Esophagus squamous epithelium (tissue), 5 donors: Measurements from ENCODE around the gene RNLS. TPM values are rescaled to one million over a fixed set of nuclear protein-coding genes. Genes with fewer than 3 reads are reported as not detected.

Experiments
- DNase-seq: peaks from one replicate; lab custom pipeline; 2025; lab: John Stamatoyannopoulos, UW
- H3K27ac ChIP-seq, 4 donors: fragments of 200-600 bp; sonication (generic); one replicate each; pipeline ENCODE4 v1.5.1; 2016 to 2019; ENCODE audit warnings: mild to moderate bottlenecking in 1 of 4
- H3K27me3 ChIP-seq, 4 donors: fragments of 200-600 bp; sonication (generic); 1 replicate in 3 of 4; 2 replicates in 1 of 4; pipeline versions ENCODE4 v1.5.1 to v1.6.0; 2017 to 2021; ENCODE audit warnings: antibody characterized with exemption in 1 of 4
- H3K36me3 ChIP-seq, 3 donors: fragments of 200-600 bp; sonication (generic); one replicate each; pipeline ENCODE4 v1.5.1; 2016 to 2019
- H3K4me1 ChIP-seq, 3 donors: fragments of 200-600 bp; sonication (generic); one replicate each; pipeline ENCODE4 v1.5.1; 2017 to 2019
- H3K4me3 ChIP-seq, 4 donors: fragments of 200-600 bp; sonication (generic); 1 replicate in 3 of 4; 2 replicates in 1 of 4; pipeline ENCODE4 v1.5.1; 2016 to 2019; ENCODE audit warnings: mild to moderate bottlenecking in 2 of 4, moderate library complexity in 1 of 4
- H3K9me3 ChIP-seq, 3 donors: fragments of 200-600 bp; sonication (generic); one replicate each; pipeline ENCODE4 v1.5.1; 2016 to 2019
- POLR2A ChIP-seq, 4 donors: fragments of 450-650 bp; IDR thresholded peaks; one replicate each; pipeline ENCODE4 v1.6.1; 2017; ENCODE audit warnings: antibody characterized with exemption in 4 of 4, mild to moderate bottlenecking in 4 of 4, moderate library complexity in 3 of 4
- WGBS, 2 donors: methylation state at CpG; one replicate each; pipeline ENCODE4 v1.1.5; 2018; 5-methylcytosine and 5-hydroxymethylcytosine counted together
- intact Hi-C: fragments of 100-400 bp; cut with DNase I; formaldehyde crosslinking; loops from one replicate; pipeline ENCODE4 v1.15.0; 2022
- total RNA-seq, 4 donors: library from RNA; depleted of rRNA; stranded (reverse); fragments of >200 nt; gene quantifications; one replicate each; pipeline ENCODE4 v1.1.0, GENCODE V29; 2016
- TF ChIP-seq, protein P1 (sequence below), 6 experiments: fragments of 450-650 bp in 4 of 6; fragments of 200-600 bp in 2 of 6; sonication (generic) in 2 of 6; IDR thresholded peaks; one replicate each; pipeline ENCODE4 v1.5.1; 2016 to 2019; ENCODE audit warnings: antibody characterized with exemption in 6 of 6, mild to moderate bottlenecking in 4 of 6, moderate library complexity in 4 of 6
- donor health status: DM: yes; HTN: yes; CAD: no.

Gene RNLS
- total RNA-seq, 4 donors from 2014 or later, result 7.9 to 13.5 (median 10.5) TPM

GRCh38 chr10:88512599-88512998 lies 70.5 kb downstream of the RNLS start:
- Histone ChIP-seq H3K9me3 (no peaks in the 10 kb centered on the region), H3K36me3 (no peaks in the 10 kb centered on the region), H3K27ac (no peak overlapping the region), H3K27me3 (no peaks in the 10 kb centered on the region), H3K4me1 (no peaks in the 10 kb centered on the region), H3K4me3 (no peak overlapping the region)
- intact Hi-C loops, result no loop called here
- DNase-seq, result no peak
- TF ChIP-seq, protein P1, sequence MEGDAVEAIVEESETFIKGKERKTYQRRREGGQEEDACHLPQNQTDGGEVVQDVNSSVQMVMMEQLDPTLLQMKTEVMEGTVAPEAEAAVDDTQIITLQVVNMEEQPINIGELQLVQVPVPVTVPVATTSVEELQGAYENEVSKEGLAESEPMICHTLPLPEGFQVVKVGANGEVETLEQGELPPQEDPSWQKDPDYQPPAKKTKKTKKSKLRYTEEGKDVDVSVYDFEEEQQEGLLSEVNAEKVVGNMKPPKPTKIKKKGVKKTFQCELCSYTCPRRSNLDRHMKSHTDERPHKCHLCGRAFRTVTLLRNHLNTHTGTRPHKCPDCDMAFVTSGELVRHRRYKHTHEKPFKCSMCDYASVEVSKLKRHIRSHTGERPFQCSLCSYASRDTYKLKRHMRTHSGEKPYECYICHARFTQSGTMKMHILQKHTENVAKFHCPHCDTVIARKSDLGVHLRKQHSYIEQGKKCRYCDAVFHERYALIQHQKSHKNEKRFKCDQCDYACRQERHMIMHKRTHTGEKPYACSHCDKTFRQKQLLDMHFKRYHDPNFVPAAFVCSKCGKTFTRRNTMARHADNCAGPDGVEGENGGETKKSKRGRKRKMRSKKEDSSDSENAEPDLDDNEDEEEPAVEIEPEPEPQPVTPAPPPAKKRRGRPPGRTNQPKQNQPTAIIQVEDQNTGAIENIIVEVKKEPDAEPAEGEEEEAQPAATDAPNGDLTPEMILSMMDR (IDR thresholded peaks at IDR 0.05), result no peak
- no peak for TF ChIP-seq POLR2A (IDR thresholded peaks at IDR 0.05)
- 69 to 72% methylated on average over 2 of the region's 2 CpGs for WGBS, 2 donors

DNA sequence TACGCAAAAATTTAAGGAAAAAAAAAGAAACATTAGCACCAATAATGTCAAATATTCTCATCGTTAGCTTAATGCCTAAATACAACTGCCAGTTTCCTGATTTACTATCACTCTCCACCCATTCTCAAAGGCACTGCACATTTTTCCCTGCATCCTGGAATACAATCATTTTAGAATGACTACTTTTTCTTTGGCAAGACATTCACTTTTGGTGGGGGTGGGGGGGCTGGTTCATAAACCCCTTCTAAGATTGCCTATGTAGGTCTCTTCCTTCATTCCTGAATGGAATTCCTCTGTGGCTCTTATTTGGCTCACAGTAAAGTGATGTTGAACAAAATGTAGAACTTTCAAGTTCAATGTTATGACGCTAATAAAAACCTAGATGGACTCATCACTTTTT lies 74.3 kb downstream of the RNLS start:
- 28 to 61% methylated on average over 3 of the region's 3 CpGs for WGBS, 2 donors

DNA sequence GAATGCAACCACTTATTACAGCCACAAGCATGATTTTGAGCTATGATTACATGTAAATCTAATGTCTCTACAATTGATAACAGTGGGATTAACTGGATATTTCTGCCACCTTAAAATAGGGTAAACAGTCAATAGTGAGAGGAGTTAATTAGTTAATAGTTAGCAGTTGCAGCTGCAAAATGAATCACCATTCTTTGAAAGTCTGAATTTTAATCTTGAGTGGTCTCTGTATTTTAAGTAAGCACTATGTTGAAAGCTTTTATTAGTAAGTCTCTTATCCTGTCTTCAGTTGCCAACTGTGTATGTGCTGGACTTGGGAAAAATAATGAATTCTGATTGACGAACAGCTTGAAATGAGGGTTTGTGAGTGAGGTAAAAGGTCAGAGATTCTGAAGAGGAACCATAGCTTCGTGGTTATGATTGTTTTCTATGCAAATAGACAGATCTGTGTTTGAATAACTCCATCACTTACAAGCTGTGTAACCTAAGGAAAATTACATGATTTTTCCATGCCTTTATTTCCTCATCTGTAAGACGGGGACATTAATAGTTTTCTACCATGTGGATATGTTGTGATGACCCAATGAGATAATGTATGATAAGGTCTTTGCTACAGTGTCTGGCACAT lies 75.2 kb downstream of the RNLS start:
- intact Hi-C loops, result no loop called here
- Histone ChIP-seq H3K27ac (no peak overlapping the region), H3K4me1 (no peaks in the 10 kb centered on the region), H3K9me3 (no peaks in the 10 kb centered on the region), H3K4me3 (no peak overlapping the region), H3K36me3 (no peaks in the 10 kb centered on the region), H3K27me3 (no peaks in the 10 kb centered on the region)
- no peak for DNase-seq
- TF ChIP-seq POLR2A (IDR thresholded peaks at IDR 0.05), result no peak
- TF ChIP-seq, protein P1 (IDR thresholded peaks at IDR 0.05), result no peak
- 76 to 77% methylated on average over 3 of the region's 3 CpGs for WGBS, 2 donors

More for the DNA sequence above, 74.3 kb downstream of the RNLS start:
- Histone ChIP-seq H3K4me1 (no peaks in the 10 kb centered on the region), H3K27me3 (no peaks in the 10 kb centered on the region), H3K27ac (no peak overlapping the region), H3K9me3 (no peaks in the 10 kb centered on the region), H3K36me3 (no peaks in the 10 kb centered on the region), H3K4me3 (no peak overlapping the region)
- intact Hi-C loops, result no loop called here
- no peak for DNase-seq
- TF ChIP-seq, protein P1 (IDR thresholded peaks at IDR 0.05), result no peak
- no peak for TF ChIP-seq POLR2A (IDR thresholded peaks at IDR 0.05)

GRCh38 chr10:88507404-88507803 lies 75.7 kb downstream of the RNLS start:
- Histone ChIP-seq H3K36me3 (no peaks in the 10 kb centered on the region), H3K4me1 (no peaks in the 10 kb centered on the region), H3K27me3 (no peaks in the 10 kb centered on the region), H3K9me3 (no peaks in the 10 kb centered on the region), H3K27ac (no peak overlapping the region), H3K4me3 (no peak overlapping the region)
- intact Hi-C loops, result no loop called here
- no peak for DNase-seq
- TF ChIP-seq, protein P1 (IDR thresholded peaks at IDR 0.05), result no peak
- TF ChIP-seq POLR2A (IDR thresholded peaks at IDR 0.05), result no peak
- 57 to 63% methylated on average over 1 of the region's 1 CpG for WGBS, 2 donors

GRCh38 chr10:88505680-88506215 lies 77.4 kb downstream of the RNLS start:
- H3K9me3 ChIP-seq, result no peaks in the 10 kb centered on the region
- intact Hi-C loops, result no loop called here
- H3K27ac ChIP-seq, result no peak overlapping the region
- H3K4me1 ChIP-seq, result no peaks in the 10 kb centered on the region
- no peak for DNase-seq
- no peak overlapping the region for H3K4me3 ChIP-seq
- no peaks in the 10 kb centered on the region for H3K27me3 ChIP-seq
- TF ChIP-seq POLR2A (IDR thresholded peaks at IDR 0.05), result no peak
- TF ChIP-seq, protein P1 (IDR thresholded peaks at IDR 0.05), result no peak
- WGBS, 2 donors, result 74 to 90% methylated on average over 1 of the region's 1 CpG
- H3K36me3 ChIP-seq, result no peaks in the 10 kb centered on the region
